ENCODE data around the gene ATG4B. TPM values are rescaled to one million over a fixed set of nuclear protein-coding genes. Genes with fewer than 3 reads are reported as not detected.
A peak's percentile ranks its signal among the peaks of the same experiment; 100 is the strongest.

The ATG4B gene
- total RNA-seq, 4 donors from 2014 or later, result 58.5 to 129 (median 86.2) TPM

DNA sequence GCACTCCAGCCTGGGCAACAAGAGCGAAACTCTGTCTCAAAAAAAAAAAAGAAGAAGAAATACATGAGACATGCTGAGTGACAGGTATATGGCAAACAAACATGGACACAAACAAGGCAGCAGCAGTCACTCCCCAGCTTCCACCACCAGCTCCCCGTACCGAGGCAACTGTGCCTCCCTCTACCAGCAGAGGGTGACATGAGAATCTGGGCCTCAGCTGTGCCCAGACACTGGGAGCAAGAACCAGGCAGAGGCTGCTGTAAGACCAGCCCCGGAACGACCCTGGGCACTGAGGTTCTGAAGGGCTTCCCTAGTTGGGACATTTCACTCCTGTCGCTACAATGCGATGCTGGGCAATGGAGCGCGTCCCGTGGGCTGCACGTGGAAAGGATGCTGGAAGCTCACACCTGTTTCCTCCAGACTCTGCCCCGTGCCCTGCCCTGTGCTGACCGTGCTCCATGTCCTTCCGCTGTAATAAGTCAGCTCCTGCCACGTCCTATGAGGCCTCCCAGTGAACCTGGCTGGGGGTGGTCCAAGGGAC lies 41.8 kb upstream of the ATG4B start:
- Histone ChIP-seq H3K36me3 (peaks cover 0 to 17% of the 10 kb centered on the region in 2 donors), H3K27ac (no peak overlapping the region), H3K9me3 (no peaks in the 10 kb centered on the region), H3K4me3 (replicated peaks in 1 of 3) (no peak overlapping the region), H3K27me3 (no peaks in the 10 kb centered on the region), H3K4me1 (no peaks in the 10 kb centered on the region)
- 86 to 93% methylated on average over 14 to 15 of the region's 15 CpGs for WGBS, 2 donors
- TF ChIP-seq, protein P1, sequence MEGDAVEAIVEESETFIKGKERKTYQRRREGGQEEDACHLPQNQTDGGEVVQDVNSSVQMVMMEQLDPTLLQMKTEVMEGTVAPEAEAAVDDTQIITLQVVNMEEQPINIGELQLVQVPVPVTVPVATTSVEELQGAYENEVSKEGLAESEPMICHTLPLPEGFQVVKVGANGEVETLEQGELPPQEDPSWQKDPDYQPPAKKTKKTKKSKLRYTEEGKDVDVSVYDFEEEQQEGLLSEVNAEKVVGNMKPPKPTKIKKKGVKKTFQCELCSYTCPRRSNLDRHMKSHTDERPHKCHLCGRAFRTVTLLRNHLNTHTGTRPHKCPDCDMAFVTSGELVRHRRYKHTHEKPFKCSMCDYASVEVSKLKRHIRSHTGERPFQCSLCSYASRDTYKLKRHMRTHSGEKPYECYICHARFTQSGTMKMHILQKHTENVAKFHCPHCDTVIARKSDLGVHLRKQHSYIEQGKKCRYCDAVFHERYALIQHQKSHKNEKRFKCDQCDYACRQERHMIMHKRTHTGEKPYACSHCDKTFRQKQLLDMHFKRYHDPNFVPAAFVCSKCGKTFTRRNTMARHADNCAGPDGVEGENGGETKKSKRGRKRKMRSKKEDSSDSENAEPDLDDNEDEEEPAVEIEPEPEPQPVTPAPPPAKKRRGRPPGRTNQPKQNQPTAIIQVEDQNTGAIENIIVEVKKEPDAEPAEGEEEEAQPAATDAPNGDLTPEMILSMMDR (IDR thresholded peaks at IDR 0.05), result no peak
- no peak for TF ChIP-seq POLR2A (IDR thresholded peaks at IDR 0.05)
- intact Hi-C loops (cut with DNase I), result no loop called here
- DNase-seq, result no peak

DNA sequence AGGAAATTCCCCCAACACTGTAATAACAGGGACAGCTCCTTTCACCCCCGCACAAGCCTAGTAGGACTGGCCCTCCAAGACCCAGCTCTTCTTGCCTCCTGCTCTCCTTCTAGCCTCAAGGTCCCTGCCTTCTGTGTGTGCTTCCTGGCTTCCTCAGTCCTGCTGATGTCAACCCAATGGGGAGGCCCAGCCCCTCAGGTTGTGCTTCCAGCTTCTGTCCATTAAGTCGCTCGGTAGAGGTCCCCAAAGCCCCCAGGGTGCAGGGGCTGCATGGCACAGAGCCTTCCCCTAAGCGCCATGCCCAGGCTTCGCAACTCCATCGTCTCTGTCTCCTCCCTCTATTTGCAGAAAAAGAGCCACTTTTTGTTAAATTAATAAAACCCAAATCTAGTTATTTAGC lies 39.9 kb upstream of the ATG4B start:
- H3K36me3 ChIP-seq, result peaks cover 0 to 25% of the 10 kb centered on the region in 2 donors
- WGBS, 2 donors, result 94 to 98% methylated on average over 6 of the region's 6 CpGs

DNA sequence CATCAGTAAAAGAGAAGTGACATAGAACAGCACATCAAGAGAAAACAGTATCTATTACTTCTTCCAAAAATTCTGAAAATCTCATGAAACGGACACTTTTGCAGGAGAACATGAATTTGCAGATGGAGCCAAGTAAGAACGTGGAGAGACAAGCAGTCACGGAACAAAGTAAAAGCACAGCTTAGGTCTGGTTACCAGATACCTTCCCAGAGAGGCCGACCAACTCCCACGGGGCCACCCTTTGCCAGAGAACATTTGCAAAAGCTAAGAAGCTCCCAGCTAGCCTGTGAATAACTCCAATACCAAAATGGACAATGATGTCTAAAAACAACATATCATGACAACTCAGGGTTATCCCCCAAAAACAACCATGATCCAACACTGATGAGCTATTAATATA lies 39.4 kb upstream of the ATG4B start:
- Histone ChIP-seq H3K36me3 (peaks cover 0 to 29% of the 10 kb centered on the region in 2 donors), H3K4me3 (replicated peaks in 1 of 3) (no peak overlapping the region), H3K9me3 (no peaks in the 10 kb centered on the region), H3K27ac (no peak overlapping the region), H3K4me1 (no peaks in the 10 kb centered on the region), H3K27me3 (no peaks in the 10 kb centered on the region)
- no peak for TF ChIP-seq POLR2A (IDR thresholded peaks at IDR 0.05)
- TF ChIP-seq, protein P1 (IDR thresholded peaks at IDR 0.05), result no peak
- intact Hi-C loops (cut with DNase I), result no loop called here
- DNase-seq, result no peak
- WGBS, 2 donors, result 79 to 83% methylated on average over 5 of the region's 5 CpGs

More for the DNA sequence above, 39.9 kb upstream of the ATG4B start:
- Histone ChIP-seq H3K9me3 (no peaks in the 10 kb centered on the region), H3K4me3 (replicated peaks in 1 of 3) (no peak overlapping the region), H3K27me3 (no peaks in the 10 kb centered on the region), H3K27ac (no peak overlapping the region), H3K4me1 (no peaks in the 10 kb centered on the region)
- DNase-seq, result no peak
- intact Hi-C loops (cut with DNase I), result no loop called here
- TF ChIP-seq, protein P1 (IDR thresholded peaks at IDR 0.05), result no peak
- no peak for TF ChIP-seq POLR2A (IDR thresholded peaks at IDR 0.05)

DNA sequence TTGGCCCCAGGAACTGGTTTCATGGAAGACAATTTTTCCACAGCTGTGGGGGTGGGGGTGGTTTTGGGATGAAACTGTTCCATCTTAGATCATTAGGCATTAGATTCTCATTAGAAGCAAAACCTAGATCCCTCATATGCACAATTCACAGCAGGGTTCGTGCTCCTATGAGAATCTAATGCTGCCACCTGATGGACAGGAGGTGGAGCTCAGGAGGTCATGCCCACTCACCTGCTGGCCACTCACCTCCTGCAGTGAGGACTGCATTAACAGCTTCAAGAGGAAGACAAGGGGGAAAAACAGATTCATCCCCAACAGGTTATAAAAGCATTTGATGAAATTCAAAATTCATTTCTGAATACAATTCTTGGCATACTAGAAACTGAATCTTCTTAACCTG lies 39.0 kb upstream of the ATG4B start:
- 62 to 100% methylated on average over 1 of the region's 1 CpG for WGBS, 2 donors
- intact Hi-C loops (cut with DNase I), result no loop called here
- no peaks in the 10 kb centered on the region for H3K27me3 ChIP-seq
- peaks cover 0 to 29% of the 10 kb centered on the region in 2 donors for H3K36me3 ChIP-seq
- H3K27ac ChIP-seq, result no peak overlapping the region
- no peak for TF ChIP-seq POLR2A (IDR thresholded peaks at IDR 0.05)
- TF ChIP-seq, protein P1 (IDR thresholded peaks at IDR 0.05), result peak in 3 of 6 experiments; percentile 34 to 46 (median 40)
- DNase-seq, result peak in 1 of 2 donors; percentile 36
- no peaks in the 10 kb centered on the region for H3K9me3 ChIP-seq
- H3K4me3 ChIP-seq (replicated peaks in 1 of 3), result no peak overlapping the region
- H3K4me1 ChIP-seq, result no peaks in the 10 kb centered on the region

DNA sequence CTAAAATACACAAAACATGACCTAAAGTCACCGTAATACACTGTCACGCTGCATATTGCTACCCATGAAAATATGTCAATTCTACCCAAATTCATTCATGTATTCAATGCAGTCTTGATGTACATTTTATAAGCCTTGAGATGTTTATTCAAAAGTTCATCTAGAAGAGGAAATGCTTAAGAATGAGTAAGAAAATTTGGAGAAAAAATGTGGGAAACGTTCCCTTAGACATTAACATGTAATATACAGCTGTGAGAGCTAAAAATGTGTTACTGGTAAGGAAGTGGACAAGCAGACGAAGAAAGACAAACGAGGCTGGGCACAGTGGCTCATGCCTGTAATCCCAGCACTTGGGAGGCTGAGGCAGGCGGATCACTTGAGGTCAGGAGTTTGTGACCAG lies 37.9 kb upstream of the ATG4B start:
- intact Hi-C loops (cut with DNase I), result no loop called here
- DNase-seq, result no peak
- Histone ChIP-seq H3K4me3 (replicated peaks in 1 of 3) (no peak overlapping the region), H3K27me3 (no peaks in the 10 kb centered on the region), H3K36me3 (peaks cover 0 to 29% of the 10 kb centered on the region in 2 donors), H3K9me3 (no peaks in the 10 kb centered on the region), H3K4me1 (no peaks in the 10 kb centered on the region), H3K27ac (no peak overlapping the region)
- TF ChIP-seq, protein P1 (IDR thresholded peaks at IDR 0.05), result no peak
- no peak for TF ChIP-seq POLR2A (IDR thresholded peaks at IDR 0.05)
- 89 to 90% methylated on average over 6 of the region's 6 CpGs for WGBS, 2 donors

Data from thyroid gland (tissue), 4 donors.